HG02852 (cell line): ENCODE results near the gene NCKAP1.
"Not testable (repeated sequence)": the region's sequence is repeated elsewhere in the genome, so short reads cannot be mapped to it uniquely, and the experiment has no call there.

Experiments used
- ATAC-seq: cut with Tn5 transposase; IDR thresholded peaks from one replicate; pipeline ENCODE4 v1.9.1; 2021; ENCODE audit warnings: mild to moderate bottlenecking, moderate library complexity; ENCODE audit not compliant: unreplicated experiment

NCKAP1 gene

DNA sequence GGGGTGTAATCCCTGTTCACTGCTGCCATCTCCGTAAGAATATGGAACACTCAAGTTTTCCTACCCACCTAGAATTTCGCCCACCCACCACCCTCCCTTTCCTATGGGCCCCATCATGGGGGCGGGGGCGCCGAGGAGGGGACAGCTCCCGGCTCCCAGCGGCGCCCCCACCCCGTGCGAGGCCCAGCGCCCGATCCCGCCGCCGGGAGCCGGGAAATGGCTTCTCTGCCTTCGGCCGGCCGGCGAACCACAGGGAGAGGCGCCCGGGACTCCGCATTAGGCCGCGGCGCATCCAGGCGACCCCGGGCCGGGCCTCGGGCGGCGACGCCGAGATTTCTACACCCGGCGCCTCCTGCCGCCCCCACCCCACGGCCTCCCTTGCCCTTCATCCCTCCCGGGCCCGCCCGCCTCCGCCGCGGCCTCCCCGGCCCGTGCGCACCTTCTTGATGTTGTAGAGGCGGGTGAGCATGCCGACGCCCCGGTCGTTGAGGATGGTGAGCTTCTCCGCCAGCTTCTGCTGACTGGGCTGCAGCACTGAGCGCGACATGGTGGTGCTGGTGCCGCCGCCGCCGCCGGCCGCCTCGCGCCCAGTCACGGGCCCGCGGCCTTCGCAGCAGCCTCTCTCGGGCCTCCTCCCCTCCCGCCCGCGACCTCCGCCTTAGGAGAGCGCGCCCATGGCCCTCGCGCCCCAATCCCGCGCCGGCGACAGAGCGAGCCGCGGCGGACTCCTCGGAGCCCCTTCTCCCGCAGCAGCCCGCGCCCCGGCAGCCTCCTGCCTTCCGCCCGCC is 510 bp downstream of the NCKAP1 start:
- ATAC-seq = peak; percentile 36

DNA sequence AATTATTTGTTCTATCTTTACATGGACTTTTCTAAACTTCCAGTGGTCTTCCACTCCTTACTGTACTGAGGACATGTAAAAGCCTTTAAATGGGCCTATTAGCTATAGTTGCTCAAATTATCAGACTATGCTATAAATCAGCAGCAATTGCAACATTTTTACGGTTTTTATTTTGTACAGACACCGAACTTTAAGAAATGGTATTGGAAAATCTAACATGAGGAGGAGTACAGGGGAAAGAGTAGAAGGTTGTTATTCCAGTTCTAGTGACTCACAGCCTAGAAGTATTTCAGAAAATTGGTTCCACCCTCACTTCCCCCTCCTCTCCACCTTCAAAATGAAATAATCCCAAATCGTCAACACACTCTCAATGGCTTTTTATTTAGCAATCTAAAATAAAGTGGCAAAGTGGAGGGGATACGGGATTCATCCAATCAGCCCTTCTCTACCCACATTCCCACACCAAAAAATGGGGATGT is 1.1 kb downstream of the NCKAP1 start:
- no peak for ATAC-seq

DNA sequence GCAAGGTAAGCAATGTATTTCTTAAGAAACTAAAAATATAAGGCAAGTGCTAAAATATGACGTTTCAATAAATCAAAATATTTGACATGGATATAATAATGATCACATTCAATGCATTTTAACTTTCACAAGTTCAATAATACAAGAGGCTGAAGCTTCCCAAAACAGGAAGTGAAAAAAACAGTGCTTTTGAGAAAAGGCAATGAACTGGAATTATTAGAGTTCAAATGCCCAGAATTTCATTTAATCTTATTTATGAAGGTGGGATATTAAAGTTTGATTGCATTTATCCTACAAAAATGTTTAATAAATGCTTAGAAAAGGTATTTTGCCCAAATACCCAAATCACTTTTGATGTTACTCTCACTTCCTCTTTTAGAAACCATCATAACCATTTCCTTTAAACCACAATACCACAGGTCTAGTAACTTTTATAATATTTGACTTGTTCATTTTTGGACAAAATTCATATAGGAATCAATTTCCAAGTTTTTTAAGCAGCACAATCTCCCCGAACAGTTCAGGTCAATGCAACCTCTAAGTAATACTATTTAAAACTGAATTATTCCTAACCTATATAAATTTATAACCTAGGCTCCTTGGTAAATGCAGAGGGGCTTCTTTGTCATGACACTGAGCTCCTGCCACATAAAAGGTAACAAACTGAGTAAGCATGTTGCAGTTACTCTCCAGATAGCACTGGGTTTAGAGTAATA is 2.1 kb downstream of the NCKAP1 start:
- peak; percentile 43 for ATAC-seq

DNA sequence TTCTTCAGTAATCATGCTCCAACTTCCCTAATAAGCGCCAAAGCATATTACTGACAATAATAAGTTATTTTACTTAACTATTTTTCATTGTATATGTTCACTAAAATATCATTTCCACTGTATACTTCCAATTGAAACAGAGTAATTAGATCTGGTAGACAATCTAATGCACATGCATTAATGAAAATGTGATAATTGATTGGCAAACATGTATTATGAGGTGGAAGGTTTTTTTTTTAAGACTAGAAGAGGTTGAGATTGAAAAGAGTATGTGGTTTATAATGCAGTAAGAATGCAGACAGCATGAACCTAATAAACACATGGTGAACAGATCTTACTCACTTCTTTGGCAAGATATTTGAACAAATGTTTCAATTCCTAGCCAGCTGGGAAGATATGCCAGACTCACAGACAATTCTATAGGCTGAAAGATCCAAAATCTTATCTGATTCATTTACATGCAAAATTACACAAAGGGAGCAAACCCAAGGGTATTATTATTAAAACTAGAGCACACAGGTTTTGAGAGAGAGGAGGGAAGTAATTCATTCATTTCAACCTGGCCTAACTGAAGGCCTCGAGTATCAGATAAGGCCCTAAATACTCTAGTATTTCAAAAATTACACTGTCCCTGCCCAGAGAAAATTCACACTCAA is 2.8 kb downstream of the NCKAP1 start:
- no peak for ATAC-seq

DNA sequence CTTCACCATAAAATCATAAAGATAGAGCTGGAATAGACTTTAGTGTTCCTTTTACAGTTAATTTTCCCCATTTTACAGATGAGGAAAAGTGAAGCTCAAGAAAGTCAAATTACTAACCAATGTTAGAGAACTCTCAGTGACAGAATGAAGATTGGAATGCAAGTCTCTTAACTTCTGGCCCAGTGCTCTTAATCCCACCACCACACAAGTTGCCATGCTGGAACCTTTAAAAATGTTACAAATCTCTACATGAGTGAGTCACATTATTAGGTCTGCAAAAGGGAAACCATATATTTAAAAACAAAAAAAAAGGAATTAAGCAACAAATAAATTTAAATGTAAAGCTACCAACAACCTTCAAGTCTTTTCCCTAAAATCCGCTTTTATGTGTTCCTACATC is 3.5 kb downstream of the NCKAP1 start:
- no peak for ATAC-seq

DNA sequence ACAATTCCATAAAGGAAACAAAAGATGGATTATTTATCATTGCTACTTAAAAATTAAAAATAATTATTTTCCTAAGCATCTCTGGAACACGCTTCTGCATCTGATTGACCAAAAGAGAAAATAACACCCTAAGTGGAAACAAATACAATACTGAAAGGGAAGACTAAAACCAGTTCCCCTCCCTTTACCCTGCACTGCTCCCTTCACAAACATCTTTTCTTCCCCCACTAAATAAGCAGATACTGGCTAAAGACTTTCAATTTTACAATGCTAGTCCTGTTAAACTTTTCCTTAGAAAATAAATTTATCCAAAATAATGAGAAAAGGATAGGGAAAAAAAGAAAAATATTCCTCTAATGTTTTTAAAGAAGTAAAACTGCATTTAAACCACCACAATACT is 4.3 kb downstream of the NCKAP1 start:
- no peak for ATAC-seq

DNA sequence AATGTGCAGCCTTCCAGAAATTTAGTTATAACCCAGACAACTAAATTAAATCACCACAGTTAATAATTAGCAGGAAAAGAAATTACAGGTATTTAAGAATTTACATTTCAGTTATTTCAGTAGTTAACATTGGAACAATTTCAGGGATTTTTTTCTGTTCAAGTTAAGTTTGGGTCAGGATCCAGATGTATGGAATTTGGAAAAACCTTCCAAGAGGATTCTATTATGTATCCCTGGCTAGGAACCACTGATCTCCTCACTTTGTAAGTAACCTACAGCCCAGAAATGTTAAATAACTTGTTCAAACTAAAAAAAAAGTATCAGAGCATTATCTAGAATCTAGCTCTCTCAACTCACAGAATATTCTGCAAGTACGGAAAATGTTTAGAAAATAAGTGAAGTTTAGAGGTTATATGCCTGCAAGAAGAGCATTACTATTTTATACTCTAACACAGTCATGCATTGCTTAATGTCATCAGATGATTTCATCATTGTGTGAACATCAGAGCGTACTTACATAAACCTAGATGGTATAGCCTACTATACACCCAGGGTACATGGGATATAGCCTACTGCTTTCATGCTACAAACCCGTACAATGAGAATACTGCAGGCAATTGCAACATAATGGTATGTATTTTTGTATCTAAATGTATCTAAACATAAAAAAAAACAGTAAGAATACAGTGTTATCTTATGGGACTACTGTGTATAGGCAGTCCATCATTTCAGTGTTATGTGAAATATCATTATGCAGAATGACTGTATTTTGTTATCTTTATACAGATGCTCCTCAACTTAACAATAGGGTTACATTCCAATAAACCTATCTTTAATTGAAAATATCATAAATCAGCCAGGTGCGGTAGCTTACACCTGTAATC is 6.1 kb downstream of the NCKAP1 start:
- ATAC-seq = no peak

DNA sequence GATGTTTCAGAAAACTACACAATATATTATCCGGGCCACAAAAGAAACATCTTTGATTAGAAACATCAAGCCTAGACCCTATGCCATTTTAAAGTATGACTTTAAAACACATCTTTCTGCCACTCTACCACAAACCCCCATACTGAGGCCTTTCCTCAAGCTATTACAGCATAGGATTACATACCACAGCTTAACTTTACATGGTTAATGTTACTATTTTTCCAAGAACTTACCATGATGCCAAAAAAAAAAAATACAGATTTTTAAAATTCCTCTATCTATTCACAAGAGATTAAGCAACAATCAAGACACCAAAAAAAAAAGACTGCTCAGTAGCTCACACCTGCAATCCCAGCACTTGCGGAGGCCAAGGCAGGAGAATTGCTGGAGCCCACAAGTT is 9.0 kb downstream of the NCKAP1 start:
- no peak for ATAC-seq

DNA sequence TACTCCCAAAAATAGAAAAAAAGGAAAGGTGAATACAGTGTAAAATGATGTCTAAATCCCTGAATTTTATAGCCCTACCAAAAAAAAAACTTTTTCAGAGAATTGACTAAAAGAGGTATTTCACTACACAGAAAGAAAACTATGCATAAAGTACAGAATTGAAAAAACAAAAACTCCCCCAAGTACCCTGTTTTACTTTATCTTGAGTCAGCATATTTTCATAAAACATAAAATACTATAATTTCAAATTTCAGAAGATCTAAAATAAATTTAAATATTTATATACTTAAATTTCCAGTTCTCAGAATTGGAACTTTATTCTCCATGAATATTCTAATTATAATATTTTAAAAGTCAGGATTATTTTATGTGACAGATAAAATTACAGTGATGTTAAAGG is 10.1 kb downstream of the NCKAP1 start:
- no peak for ATAC-seq

DNA sequence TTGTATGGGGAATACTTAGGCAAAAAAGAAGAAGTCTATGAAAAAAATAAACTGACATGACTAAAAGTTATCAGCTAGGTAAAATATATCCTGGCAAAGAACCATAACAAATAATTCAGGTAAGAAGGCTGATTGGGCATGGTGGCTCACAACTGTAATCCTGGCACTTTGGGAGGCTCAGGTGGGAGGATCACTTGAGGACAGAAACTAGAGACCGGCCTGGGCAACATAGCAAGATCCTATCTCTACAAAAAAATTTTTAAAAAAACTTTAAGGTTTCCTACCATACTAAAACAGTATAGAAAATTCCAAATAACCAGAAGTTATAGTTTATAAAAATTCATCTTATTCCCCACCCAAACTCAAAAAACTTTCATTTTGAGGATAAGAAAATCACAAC is 10.8 kb downstream of the NCKAP1 start:
- no peak for ATAC-seq

DNA sequence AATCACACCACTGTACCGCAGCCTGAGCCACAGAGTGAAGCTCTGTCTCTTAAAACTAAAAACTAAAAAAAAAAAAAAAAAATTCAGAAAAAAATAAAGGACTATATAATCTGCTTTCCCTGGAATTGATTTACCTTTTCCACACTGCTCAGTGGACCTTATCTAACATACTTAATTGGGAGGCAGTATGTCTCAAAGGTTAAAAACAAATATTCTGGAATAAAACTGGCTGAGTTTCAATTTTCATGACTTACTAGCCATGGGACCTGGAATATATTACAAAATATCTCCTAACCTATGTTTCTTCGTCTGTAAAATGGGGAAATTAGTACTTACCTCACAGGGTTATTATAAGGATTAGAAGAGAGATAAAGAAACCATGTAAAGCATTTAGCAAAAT is 11.8 kb downstream of the NCKAP1 start:
- no peak for ATAC-seq

DNA sequence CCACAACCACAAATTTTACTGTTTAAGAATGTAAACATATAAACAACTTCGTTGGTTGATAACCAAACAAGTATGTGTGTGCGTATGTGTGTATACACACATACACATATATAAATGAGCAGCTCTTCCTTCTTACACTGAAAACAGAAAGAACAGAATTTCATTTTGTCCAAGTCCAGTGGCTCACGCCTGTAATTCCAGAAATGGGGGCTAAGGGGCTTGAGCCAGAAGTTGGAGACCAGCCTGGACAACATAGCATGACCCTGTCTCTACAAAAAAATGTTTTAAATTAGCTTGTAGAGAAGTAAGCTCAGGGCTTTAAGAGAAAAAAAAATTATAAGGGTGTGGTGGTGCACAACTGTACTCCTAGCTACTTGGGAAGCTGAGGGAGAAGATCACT is 12.3 kb downstream of the NCKAP1 start:
- no peak for ATAC-seq

DNA sequence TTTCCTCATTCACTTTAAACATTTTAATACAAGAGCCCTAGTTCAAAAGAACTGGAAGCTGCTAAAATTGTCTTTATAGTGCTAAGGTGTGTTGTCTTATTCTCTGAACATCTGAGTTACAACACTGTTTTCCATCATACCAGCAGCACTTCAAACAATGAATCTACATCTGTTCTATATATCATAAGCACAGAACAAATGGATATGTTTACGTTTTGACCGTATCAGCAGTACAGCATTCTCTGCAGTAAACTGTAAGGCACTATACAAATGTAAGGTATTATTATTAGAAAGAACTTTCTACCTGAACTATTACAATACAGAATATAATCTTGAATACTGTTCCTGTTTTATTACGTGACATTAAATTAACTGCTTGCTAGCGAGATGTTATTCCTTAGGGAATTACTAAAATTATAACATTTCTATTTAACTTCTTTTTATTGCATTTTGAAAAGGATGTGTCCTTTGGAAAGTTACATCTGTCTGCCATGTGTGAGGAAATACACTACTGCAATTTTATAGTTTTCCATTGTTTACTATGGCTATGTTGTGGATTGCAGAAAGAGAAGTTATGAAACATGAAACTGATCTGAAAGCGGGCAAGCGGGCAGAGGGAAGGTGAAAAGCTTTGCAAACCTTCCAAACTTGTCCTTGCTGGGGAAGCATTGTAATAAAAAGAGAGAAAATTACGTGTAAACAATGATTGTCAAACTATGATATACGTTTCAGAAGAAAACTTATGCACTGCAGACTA is 13.7 kb downstream of the NCKAP1 start:
- no peak for ATAC-seq

DNA sequence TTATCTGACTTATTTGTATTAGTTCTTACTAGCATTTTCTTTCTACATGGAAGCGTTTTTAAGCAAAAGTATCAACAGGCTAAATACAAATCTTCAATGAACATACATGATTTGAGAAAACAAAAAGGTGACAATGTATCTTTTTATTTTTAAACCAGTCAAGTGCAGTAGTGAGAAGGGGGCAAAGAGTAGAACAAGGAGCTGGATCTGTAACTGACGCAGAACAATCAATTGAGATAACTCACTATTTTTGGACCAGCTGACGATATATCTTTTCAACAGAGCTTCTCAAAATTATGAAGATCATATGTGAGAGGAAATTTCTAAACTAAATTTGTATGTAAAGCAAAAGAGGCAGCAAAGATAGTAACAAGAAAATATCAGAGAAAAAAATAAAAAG is 15.5 kb downstream of the NCKAP1 start:
- no peak for ATAC-seq

DNA sequence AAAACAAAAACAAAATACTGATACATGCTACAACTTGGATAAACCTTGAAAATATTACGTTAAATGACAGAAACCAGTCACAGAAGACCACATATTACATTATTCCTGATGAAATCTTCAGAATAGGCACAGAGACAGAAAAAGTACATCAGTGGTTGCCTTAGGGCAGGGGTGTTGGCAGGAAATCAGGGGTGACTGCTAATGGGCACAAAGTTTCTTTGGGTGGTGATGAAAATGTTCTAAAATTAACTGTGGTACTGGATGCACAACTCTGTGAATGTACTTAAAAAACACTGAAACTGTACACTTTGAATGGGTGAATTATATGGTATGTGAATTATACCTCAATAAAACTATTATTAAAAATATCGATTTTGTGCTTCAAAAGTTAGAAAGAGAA is 16.6 kb downstream of the NCKAP1 start:
- ATAC-seq = no peak

DNA sequence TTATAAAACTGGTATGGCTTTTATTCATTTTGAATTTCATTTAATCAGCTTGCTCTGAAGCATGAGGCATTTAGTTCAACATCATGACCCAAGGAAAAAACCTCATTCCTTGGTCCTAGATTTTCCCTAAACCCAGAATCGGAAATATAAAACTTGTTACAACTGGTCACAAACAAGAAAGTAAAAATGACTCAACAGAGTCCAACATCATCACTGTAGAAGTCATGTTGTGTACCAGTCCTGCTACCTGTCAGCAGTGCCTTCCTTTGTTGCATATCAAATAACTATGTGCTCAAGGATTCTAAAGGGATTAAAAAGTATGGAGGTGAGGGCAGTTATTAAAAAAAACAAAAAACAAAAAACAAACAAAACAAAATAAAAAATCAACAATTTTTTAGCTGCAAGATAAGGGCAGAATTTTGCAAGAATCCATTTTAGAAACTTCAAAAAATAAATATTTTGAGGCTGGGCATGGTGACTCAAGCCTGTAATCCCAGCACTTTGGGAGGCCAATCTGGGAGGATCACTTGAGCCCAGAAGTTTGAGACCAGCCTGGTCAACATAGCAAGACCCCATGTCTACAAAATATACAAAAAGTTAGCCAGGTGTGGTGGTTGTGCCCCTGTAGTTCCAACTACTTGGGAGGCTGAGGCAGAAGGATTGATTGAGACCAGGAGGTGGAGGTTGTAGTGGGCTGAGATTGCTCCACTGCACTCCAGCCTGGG is 18.4 kb downstream of the NCKAP1 start:
- no peak for ATAC-seq

DNA sequence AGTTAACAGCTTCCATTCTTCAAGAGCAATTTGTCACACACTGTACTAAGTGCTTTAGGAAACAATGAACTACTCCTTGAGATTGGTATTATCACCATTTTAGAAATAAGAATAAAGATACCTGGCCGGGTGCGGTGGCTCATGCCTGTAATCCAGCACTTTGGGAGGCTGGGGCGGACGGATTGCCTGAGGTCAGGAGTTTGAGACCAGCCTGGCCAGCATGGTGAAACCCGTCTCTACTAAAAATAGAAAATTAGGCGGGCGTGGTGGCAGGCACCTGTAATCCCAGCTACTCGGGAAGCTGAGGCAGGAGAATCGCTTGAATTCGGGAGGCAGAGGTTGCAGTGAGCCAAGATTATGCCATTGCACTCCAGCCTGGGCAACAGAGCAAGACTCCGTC is 20.4 kb downstream of the NCKAP1 start:
- not testable (repeated sequence) for ATAC-seq

DNA sequence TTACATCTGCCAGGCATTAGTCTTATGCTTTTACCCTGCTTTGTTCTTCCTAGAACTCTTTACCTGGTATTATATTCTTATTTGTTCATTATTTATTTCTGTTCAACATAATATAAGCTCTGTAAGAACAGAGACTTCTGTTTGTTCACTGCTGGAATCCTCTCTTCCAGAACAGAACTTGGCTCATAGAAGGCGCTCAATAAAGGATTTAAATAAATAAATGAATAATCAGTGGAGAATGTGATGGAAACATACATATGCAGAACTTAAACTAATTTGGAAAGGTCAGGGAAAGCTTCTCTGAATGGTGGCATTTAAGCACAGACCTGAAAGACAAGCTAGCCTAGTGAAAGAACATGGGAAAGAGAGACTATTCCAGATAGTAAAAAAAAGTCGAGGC is 24.3 kb downstream of the NCKAP1 start:
- ATAC-seq = no peak

DNA sequence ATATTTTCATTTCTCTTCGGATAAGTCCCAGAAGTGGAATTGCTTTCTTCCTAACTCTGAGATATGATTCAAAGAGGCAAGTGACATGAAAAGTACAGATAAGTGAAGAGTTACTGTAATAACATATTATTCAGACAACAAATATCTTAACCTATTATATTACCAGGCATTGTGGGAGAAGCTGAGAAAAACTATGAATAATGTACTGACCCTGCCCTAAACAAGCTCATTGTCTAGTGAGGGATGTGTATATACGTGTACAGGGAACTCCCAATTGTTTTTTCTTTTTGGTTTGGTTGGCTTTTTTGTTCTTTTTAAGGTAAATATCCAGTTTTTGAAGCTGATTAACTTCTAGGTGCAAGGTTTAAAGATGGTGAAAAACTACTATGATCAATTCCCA is 26.5 kb downstream of the NCKAP1 start:
- ATAC-seq = no peak

DNA sequence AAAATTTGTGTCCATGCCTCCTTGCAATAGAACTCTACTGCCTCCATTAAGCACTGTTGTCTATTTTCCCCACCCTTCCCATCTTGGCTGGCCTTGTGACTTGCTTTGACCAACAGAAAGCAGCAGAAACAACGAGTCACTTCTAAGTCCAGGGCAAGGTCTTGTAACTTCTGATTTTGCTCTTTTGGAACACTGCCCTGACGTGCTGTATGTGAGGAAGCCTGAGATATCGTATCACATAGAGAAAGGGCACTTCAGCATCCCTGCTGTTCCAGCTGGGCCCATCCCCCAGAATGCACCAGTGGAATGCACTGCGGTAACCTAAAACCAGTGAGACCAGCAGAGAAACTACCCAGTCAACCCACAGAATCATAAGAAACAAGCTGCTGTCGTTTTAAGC is 28.1 kb downstream of the NCKAP1 start:
- no peak for ATAC-seq
